GM12865 (cell line): Measurements from ENCODE around the gene C1orf21.
A peak's percentile ranks its signal among the peaks of the same experiment; 100 is the strongest.

Experiments used
- DNase-seq: peaks from one replicate; pipeline ENCODE4 v3.0.0; 2010; ENCODE audit warnings: low read depth
- H3K4me3 ChIP-seq: 2 replicates; pipeline ENCODE4 v1.5.1; 2011; ENCODE audit warnings: mild to moderate bottlenecking, low read depth, low read length, control low read depth
- CTCF ChIP-seq: IDR thresholded peaks from 2 replicates; pipeline ENCODE4 v1.5.1; 2011; ENCODE audit warnings: low read length, control low read depth, low read depth, inconsistent platforms; ENCODE audit not compliant: insufficient read depth; ENCODE audit errors: missing control alignments

C1orf21 gene

GRCh38 chr1:184385865-184386311, 941 bp upstream of the C1orf21 start:
- peak overlapping the region; percentile 64 for H3K4me3 ChIP-seq
- DNase-seq, result no peak
- TF ChIP-seq CTCF, result no peak

DNA sequence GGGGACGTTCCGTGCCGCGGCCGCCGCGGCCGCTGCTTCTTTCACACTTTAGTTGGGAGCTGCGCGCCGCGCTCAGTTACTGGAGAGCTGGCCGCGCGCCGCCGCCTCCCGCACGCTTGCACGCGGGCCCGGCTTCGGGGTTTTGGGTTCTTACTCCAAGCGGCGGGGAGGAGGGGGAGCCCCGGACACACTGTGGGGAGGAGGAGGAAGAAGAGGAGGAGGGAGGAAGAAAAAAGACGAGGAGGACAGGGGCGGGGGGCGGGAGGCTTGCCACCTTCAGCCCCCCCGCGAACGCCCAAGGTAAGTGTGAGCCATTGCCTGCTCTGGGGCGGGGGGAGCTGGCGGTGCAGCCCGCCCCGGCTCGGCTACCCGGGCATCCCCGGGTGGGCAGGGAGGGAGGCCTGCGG, 243 bp downstream of the C1orf21 start:
- peak overlapping the region; percentile 64 for H3K4me3 ChIP-seq
- DNase-seq, result no peak
- TF ChIP-seq CTCF, result no peak

DNA sequence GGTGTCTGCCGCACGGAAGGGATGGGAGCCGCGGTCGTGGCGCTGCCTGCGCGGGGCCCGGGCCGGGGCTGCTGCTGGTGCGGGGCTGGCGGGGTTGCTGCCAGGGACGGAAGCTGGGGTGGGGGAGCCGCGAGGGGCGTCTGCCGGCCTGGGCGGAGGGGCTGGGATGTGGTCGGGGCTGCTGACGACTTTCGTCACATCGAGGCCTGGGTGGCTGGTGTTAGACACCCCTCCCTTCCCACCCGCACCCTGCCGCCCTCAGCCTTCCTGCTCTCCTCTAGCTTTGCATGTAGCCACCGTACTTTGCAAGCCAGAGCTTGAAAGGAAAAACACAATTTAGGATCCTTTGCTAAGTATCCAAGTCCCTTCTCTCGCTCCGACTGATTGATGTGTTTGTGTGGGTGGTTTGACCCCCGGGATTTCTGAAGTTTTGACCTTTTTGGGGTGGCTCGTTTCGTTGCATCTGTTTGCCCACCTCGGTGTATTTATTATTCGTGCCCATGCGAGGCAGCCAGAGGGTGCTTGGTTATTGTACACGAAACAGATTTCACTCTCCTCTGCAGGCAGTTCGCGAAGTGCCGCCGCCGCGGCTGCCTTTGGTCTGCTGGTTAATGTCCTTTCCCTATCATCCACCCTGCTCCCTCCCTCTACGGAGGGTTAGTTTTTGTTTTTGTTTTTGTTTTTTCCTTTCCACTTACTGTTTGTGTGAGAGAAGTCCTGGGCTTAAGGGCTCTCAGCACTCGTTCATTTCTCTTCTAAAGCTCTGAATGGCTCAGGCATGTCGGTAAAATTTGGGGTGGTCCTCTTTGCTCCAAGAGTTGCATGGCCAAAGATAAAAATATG, 868 bp downstream of the C1orf21 start:
- peak; percentile 29 for DNase-seq
- peak overlapping the region; percentile 64 for H3K4me3 ChIP-seq
- no peak for TF ChIP-seq CTCF

DNA sequence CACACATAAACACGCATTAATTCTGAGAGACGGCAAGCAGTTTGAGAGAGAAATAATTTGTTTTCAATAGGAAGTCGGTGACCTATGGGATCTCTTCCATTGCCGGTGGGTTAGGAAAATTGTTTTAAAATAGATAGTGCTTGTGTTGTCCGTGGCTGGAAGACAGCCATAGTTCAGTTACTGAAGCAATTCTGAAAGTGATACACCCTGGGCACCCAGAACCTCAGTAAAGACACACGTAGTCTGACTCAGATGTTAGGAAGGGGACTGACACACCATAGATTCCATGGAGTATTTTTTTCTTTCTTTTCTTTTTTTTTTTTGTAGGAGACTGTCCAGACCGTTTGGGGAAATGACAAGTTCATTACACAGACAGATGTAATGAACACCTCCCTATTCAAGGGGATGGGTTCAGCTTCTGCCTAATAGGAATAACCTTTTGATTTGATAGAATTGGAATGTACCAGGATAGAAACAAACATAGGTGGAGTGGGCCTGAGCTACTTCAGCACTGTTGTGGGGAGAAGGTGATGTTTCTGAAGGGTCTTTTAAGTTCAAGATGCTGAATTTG, 1.6 kb downstream of the C1orf21 start:
- DNase-seq, result no peak
- peak overlapping the region; percentile 64 for H3K4me3 ChIP-seq
- TF ChIP-seq CTCF, result no peak

DNA sequence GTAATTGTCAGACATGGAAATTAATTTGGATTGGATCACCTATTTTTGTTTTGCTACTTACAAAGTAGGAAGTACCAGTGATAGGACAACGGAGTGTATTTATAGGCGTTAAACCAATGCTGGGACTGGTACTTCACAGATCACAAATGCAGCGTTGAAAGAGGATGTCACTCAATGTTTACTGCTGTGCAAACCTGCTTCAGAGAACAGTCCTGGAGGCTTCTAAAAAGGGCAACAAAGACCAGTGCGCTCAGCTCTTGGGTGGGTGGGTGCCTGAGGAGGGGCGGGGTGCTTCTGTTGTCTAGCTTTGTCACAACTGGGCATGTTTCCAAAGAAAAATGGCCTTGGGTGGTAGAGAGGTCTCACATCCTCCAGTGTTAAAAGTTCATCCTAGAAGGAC, 2.1 kb downstream of the C1orf21 start:
- TF ChIP-seq CTCF, result no peak
- DNase-seq, result no peak
- no peak overlapping the region for H3K4me3 ChIP-seq

DNA sequence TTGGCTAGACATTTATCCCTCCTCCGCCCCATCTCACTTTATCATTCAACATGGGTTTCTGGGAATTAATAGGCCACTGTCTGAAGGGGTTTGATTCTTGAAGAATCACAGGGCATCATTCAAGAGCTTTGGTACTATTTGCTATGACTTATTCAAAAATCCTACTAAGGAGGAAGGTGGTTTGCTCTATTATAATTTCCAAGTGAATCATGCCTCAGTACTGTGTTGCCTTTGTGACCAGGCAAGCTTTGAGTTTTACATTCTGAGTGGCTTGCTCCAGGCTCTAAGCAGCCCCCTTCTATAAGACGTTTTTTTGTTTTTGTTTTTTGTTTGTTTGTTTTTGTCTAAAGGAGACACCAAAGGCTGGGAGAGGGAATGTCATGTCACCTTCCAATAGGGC, 2.6 kb downstream of the C1orf21 start:
- no peak overlapping the region for H3K4me3 ChIP-seq
- no peak for TF ChIP-seq CTCF
- no peak for DNase-seq
